ENCODE data around the gene B4GALNT4.

Gene B4GALNT4

GRCh38 chr11:363948-364761, 5.1 kb upstream of the B4GALNT4 start:
- H3K4me2 ChIP-seq (ENCODE audit: low read length), result no peak overlapping the region
- H3K4me3 ChIP-seq (ENCODE audit: low read length), result no peak overlapping the region
- no peak overlapping the region for H3K9ac ChIP-seq (ENCODE audit: low read depth, low read length)
- no peaks in the 10 kb centered on the region for H3K9me3 ChIP-seq (replicated peaks; ENCODE audit: low read length)
- H3K36me3 ChIP-seq (ENCODE audit: insufficient read depth, low read length), result no peaks in the 10 kb centered on the region
- peaks cover 41% of the 10 kb centered on the region for H3K27me3 ChIP-seq (ENCODE audit: control insufficient read depth, insufficient read depth, low read length)
- peaks cover 2% of the 10 kb centered on the region for H3K4me1 ChIP-seq (ENCODE audit: control insufficient read depth, insufficient read depth, low read length)

GRCh38 chr11:364991-365725, 4.1 kb upstream of the B4GALNT4 start:
- H3K9me3 ChIP-seq (replicated peaks; ENCODE audit: low read length), result no peaks in the 10 kb centered on the region
- no peak overlapping the region for H3K4me3 ChIP-seq (ENCODE audit: low read length)
- H3K36me3 ChIP-seq (ENCODE audit: insufficient read depth, low read length), result no peaks in the 10 kb centered on the region
- H3K4me2 ChIP-seq (ENCODE audit: low read length), result no peak overlapping the region
- no peak overlapping the region for H3K9ac ChIP-seq (ENCODE audit: low read depth, low read length)
- peaks cover 2% of the 10 kb centered on the region for H3K4me1 ChIP-seq (ENCODE audit: control insufficient read depth, insufficient read depth, low read length)
- peaks cover 41% of the 10 kb centered on the region for H3K27me3 ChIP-seq (ENCODE audit: control insufficient read depth, insufficient read depth, low read length)

GRCh38 chr11:365831-366230, 3.5 kb upstream of the B4GALNT4 start:
- peaks cover 42% of the 10 kb centered on the region for H3K27me3 ChIP-seq (ENCODE audit: control insufficient read depth, insufficient read depth, low read length)
- H3K36me3 ChIP-seq (ENCODE audit: insufficient read depth, low read length), result no peaks in the 10 kb centered on the region
- H3K4me1 ChIP-seq (ENCODE audit: control insufficient read depth, insufficient read depth, low read length), result peaks cover 2% of the 10 kb centered on the region
- H3K4me3 ChIP-seq (ENCODE audit: low read length), result no peak overlapping the region
- no peak overlapping the region for H3K9ac ChIP-seq (ENCODE audit: low read depth, low read length)
- no peaks in the 10 kb centered on the region for H3K9me3 ChIP-seq (replicated peaks; ENCODE audit: low read length)
- no peak overlapping the region for H3K4me2 ChIP-seq (ENCODE audit: low read length)

- no peaks in the 10 kb centered on the region for H3K9me3 ChIP-seq (replicated peaks; ENCODE audit: low read length)
- no peaks in the 10 kb centered on the region for H3K36me3 ChIP-seq (ENCODE audit: insufficient read depth, low read length)
- H3K4me3 ChIP-seq (ENCODE audit: low read length), result no peak overlapping the region
- no peak overlapping the region for H3K9ac ChIP-seq (ENCODE audit: low read depth, low read length)
- H3K4me1 ChIP-seq (ENCODE audit: control insufficient read depth, insufficient read depth, low read length), result peaks cover 2% of the 10 kb centered on the region
- no peak overlapping the region for H3K4me2 ChIP-seq (ENCODE audit: low read length)
- H3K27me3 ChIP-seq (ENCODE audit: control insufficient read depth, insufficient read depth, low read length), result peaks cover 58% of the 10 kb centered on the region
Observed at GRCh38 chr11:367956-368413, 1.3 kb upstream of the B4GALNT4 start.

- Histone ChIP-seq H3K27me3 (ENCODE audit: control insufficient read depth, insufficient read depth, low read length) (peaks cover 60% of the 10 kb centered on the region), H3K4me3 (ENCODE audit: low read length) (no peak overlapping the region), H3K4me2 (ENCODE audit: low read length) (no peak overlapping the region), H3K36me3 (ENCODE audit: insufficient read depth, low read length) (no peaks in the 10 kb centered on the region), H3K9me3 (replicated peaks; ENCODE audit: low read length) (no peaks in the 10 kb centered on the region), H3K4me1 (ENCODE audit: control insufficient read depth, insufficient read depth, low read length) (peaks cover 2% of the 10 kb centered on the region), H3K9ac (ENCODE audit: low read depth, low read length) (no peak overlapping the region)
Observed at GRCh38 chr11:368414-369335, 624 bp upstream of the B4GALNT4 start.

GRCh38 chr11:370070-370941, 1.0 kb downstream of the B4GALNT4 start:
- Histone ChIP-seq H3K9me3 (replicated peaks; ENCODE audit: low read length) (no peaks in the 10 kb centered on the region), H3K9ac (ENCODE audit: low read depth, low read length) (no peak overlapping the region)

GRCh38 chr11:371051-371450, 1.8 kb downstream of the B4GALNT4 start:
- H3K27me3 ChIP-seq (ENCODE audit: control insufficient read depth, insufficient read depth, low read length), result peaks cover 52% of the 10 kb centered on the region
- H3K4me3 ChIP-seq (ENCODE audit: low read length), result no peak overlapping the region
- H3K4me1 ChIP-seq (ENCODE audit: control insufficient read depth, insufficient read depth, low read length), result peaks cover 2% of the 10 kb centered on the region
- no peak overlapping the region for H3K9ac ChIP-seq (ENCODE audit: low read depth, low read length)
- H3K36me3 ChIP-seq (ENCODE audit: insufficient read depth, low read length), result no peaks in the 10 kb centered on the region
- no peaks in the 10 kb centered on the region for H3K9me3 ChIP-seq (replicated peaks; ENCODE audit: low read length)
- no peak overlapping the region for H3K4me2 ChIP-seq (ENCODE audit: low read length)

More at GRCh38 chr11:370070-370941, 1.0 kb downstream of the B4GALNT4 start:
- Histone ChIP-seq H3K27me3 (ENCODE audit: control insufficient read depth, insufficient read depth, low read length) (peaks cover 57% of the 10 kb centered on the region), H3K4me2 (ENCODE audit: low read length) (no peak overlapping the region), H3K4me1 (ENCODE audit: control insufficient read depth, insufficient read depth, low read length) (peaks cover 2% of the 10 kb centered on the region), H3K36me3 (ENCODE audit: insufficient read depth, low read length) (no peaks in the 10 kb centered on the region), H3K4me3 (ENCODE audit: low read length) (no peak overlapping the region)

GRCh38 chr11:371716-372590, 2.7 kb downstream of the B4GALNT4 start:
- H3K36me3 ChIP-seq (ENCODE audit: insufficient read depth, low read length), result no peaks in the 10 kb centered on the region
- no peak overlapping the region for H3K9ac ChIP-seq (ENCODE audit: low read depth, low read length)
- no peak overlapping the region for H3K4me3 ChIP-seq (ENCODE audit: low read length)
- H3K4me2 ChIP-seq (ENCODE audit: low read length), result no peak overlapping the region
- peaks cover 2% of the 10 kb centered on the region for H3K4me1 ChIP-seq (ENCODE audit: control insufficient read depth, insufficient read depth, low read length)
- H3K27me3 ChIP-seq (ENCODE audit: control insufficient read depth, insufficient read depth, low read length), result peaks cover 46% of the 10 kb centered on the region
- no peaks in the 10 kb centered on the region for H3K9me3 ChIP-seq (replicated peaks; ENCODE audit: low read length)

GRCh38 chr11:372809-373715, 3.8 kb downstream of the B4GALNT4 start:
- Histone ChIP-seq H3K9ac (ENCODE audit: low read depth, low read length) (no peak overlapping the region), H3K27me3 (ENCODE audit: control insufficient read depth, insufficient read depth, low read length) (peaks cover 41% of the 10 kb centered on the region), H3K36me3 (ENCODE audit: insufficient read depth, low read length) (no peaks in the 10 kb centered on the region), H3K4me2 (ENCODE audit: low read length) (no peak overlapping the region), H3K4me1 (ENCODE audit: control insufficient read depth, insufficient read depth, low read length) (peaks cover 2% of the 10 kb centered on the region), H3K4me3 (ENCODE audit: low read length) (no peak overlapping the region), H3K9me3 (replicated peaks; ENCODE audit: low read length) (no peaks in the 10 kb centered on the region)

Data from skeletal muscle satellite cell (primary cell).